Astrocyte (in vitro differentiated cells and primary cell): ENCODE measurements around the gene VASH2. TPM values are rescaled to one million over a fixed set of nuclear protein-coding genes. Genes with fewer than 3 reads are reported as not detected.

Experiments used
- DNase-seq: peaks from one replicate; pipeline ENCODE4 v3.0.0-alpha.2; 2010; ENCODE audit warnings: low read depth
- FAIRE-seq: peaks from 2 replicates; lab custom pipeline; 2011; peaks lifted over from hg19 to GRCh38; lab: Jason Lieb, UNC
- H2AFZ ChIP-seq: 2 replicates; pipeline ENCODE4 v1.6.0; 2012; ENCODE audit warnings: low read depth, low read length, inconsistent platforms
- H3K27ac ChIP-seq: 2 replicates; pipeline ENCODE4 v1.5.1; 2011; ENCODE audit warnings: low read depth, low read length, inconsistent platforms
- H3K27me3 ChIP-seq: 2 replicates; pipeline ENCODE4 v1.6.0; 2011; ENCODE audit warnings: low read length, inconsistent platforms; ENCODE audit not compliant: insufficient read depth
- H3K36me3 ChIP-seq: 2 replicates; pipeline ENCODE4 v1.5.1; 2011; ENCODE audit warnings: low read length, inconsistent platforms; ENCODE audit not compliant: insufficient read depth
- H3K4me1 ChIP-seq: 2 replicates; pipeline ENCODE4 v1.5.1; 2011; ENCODE audit warnings: low read length, inconsistent platforms; ENCODE audit not compliant: insufficient read depth
- H3K4me2 ChIP-seq: 2 replicates; pipeline ENCODE4 v1.6.0; 2012; ENCODE audit warnings: low read length, inconsistent platforms
- H3K4me3 ChIP-seq: 2 replicates; pipeline ENCODE4 v1.5.1; 2011; ENCODE audit warnings: low read depth, mild to moderate bottlenecking, low read length, inconsistent platforms; ENCODE audit not compliant: insufficient read depth
- H3K79me2 ChIP-seq: 2 replicates; pipeline ENCODE4 v1.6.0; 2012; ENCODE audit warnings: mild to moderate bottlenecking, low read length, inconsistent platforms; ENCODE audit not compliant: insufficient read depth
- H3K9ac ChIP-seq: 2 replicates; pipeline ENCODE4 v1.6.0; 2012; ENCODE audit warnings: mild to moderate bottlenecking, low read length, inconsistent platforms
- H3K9me3 ChIP-seq: 2 replicates; pipeline ENCODE4 v1.5.1; 2012; ENCODE audit warnings: low read depth, mild to moderate bottlenecking, low read length, inconsistent platforms; ENCODE audit not compliant: insufficient read depth
- H4K20me1 ChIP-seq: 2 replicates; pipeline ENCODE4 v1.6.0; 2012; ENCODE audit warnings: low read length, inconsistent platforms; ENCODE audit not compliant: insufficient read depth
- H3K27ac Mint-ChIP-seq: one replicate; pipeline ENCODE4 v1.8.0; 2021; ENCODE audit warnings: mild to moderate bottlenecking, mixed read lengths; ENCODE audit not compliant: unreplicated experiment
- H3K27me3 Mint-ChIP-seq: one replicate; pipeline ENCODE4 v1.8.0; 2021; ENCODE audit warnings: low read depth, mixed read lengths; ENCODE audit not compliant: unreplicated experiment
- H3K36me3 Mint-ChIP-seq: one replicate; pipeline ENCODE4 v1.8.0; 2021; ENCODE audit warnings: low read depth, mixed read lengths; ENCODE audit not compliant: unreplicated experiment
- H3K4me1 Mint-ChIP-seq: one replicate; pipeline ENCODE4 v1.8.0; 2021; ENCODE audit warnings: low read depth, mixed read lengths; ENCODE audit not compliant: unreplicated experiment
- H3K4me3 Mint-ChIP-seq: one replicate; pipeline ENCODE4 v1.8.0; 2021; ENCODE audit warnings: mild to moderate bottlenecking, moderate library complexity, mixed read lengths; ENCODE audit not compliant: unreplicated experiment
- H3K9me3 Mint-ChIP-seq: one replicate; pipeline ENCODE4 v1.8.0; 2021; ENCODE audit warnings: mild to moderate bottlenecking, mixed read lengths; ENCODE audit not compliant: unreplicated experiment
- CTCF ChIP-seq: IDR thresholded peaks from 2 replicates; pipeline ENCODE4 v1.5.1; 2011; ENCODE audit warnings: low read depth, mild to moderate bottlenecking, inconsistent platforms, low read length, moderate library complexity; ENCODE audit not compliant: insufficient read depth
- EZH2 ChIP-seq: IDR thresholded peaks from 2 replicates; pipeline ENCODE4 v1.6.1; 2012; ENCODE audit warnings: mild to moderate bottlenecking, low read length, inconsistent platforms; ENCODE audit not compliant: insufficient read depth
- total RNA-seq: library from RNA; stranded (reverse); gene quantifications from 2 replicates; pipeline ENCODE4 v1.2.1, GENCODE V29; 2021

Gene VASH2
- total RNA-seq, 1 donor from 2014 or later: 7.1 TPM

GRCh38 chr1:212960932-212961331 is 10.6 kb downstream of the VASH2 start:
- TF ChIP-seq EZH2 (no peak), CTCF (no peak)
- peaks cover 16% of the 10 kb centered on the region for H3K4me1 Mint-ChIP-seq
- H3K36me3 ChIP-seq: no peaks in the 10 kb centered on the region
- H3K4me2 ChIP-seq: no peak overlapping the region
- H3K79me2 ChIP-seq: no peaks in the 10 kb centered on the region
- H3K9ac ChIP-seq: no peak overlapping the region
- H3K36me3 Mint-ChIP-seq: peaks cover 24% of the 10 kb centered on the region
- H2AFZ ChIP-seq: no peak overlapping the region
- H3K9me3 Mint-ChIP-seq: peaks cover 4% of the 10 kb centered on the region
- no peaks in the 10 kb centered on the region for H4K20me1 ChIP-seq
- H3K4me3 ChIP-seq: no peak overlapping the region
- no peak overlapping the region for H3K27ac ChIP-seq
- H3K27me3 ChIP-seq: no peaks in the 10 kb centered on the region
- H3K9me3 ChIP-seq: no peaks in the 10 kb centered on the region
- H3K4me3 Mint-ChIP-seq: no peak overlapping the region
- H3K27ac Mint-ChIP-seq: no peak overlapping the region
- H3K4me1 ChIP-seq: peaks cover 12% of the 10 kb centered on the region
- H3K27me3 Mint-ChIP-seq: peaks cover 3% of the 10 kb centered on the region
- DNase-seq (no peak), FAIRE-seq (no peak)

GRCh38 chr1:212962509-212962908 is 12.2 kb downstream of the VASH2 start:
- H3K36me3 Mint-ChIP-seq: peaks cover 24% of the 10 kb centered on the region
- no peaks in the 10 kb centered on the region for H3K36me3 ChIP-seq

More at GRCh38 chr1:212962509-212962908, 12.2 kb downstream of the VASH2 start:
- Histone ChIP-seq H3K4me2 (no peak overlapping the region), H3K4me1 (peaks cover 12% of the 10 kb centered on the region), H3K9me3 (no peaks in the 10 kb centered on the region), H3K9ac (no peak overlapping the region), H3K27me3 (no peaks in the 10 kb centered on the region), H3K27ac (no peak overlapping the region), H4K20me1 (no peaks in the 10 kb centered on the region), H3K79me2 (no peaks in the 10 kb centered on the region), H3K4me3 (no peak overlapping the region), H2AFZ (no peak overlapping the region)
- TF ChIP-seq CTCF (no peak), EZH2 (no peak)
- FAIRE-seq (no peak), DNase-seq (no peak)
- peaks cover 17% of the 10 kb centered on the region for H3K4me1 Mint-ChIP-seq
- peaks cover 4% of the 10 kb centered on the region for H3K9me3 Mint-ChIP-seq
- H3K27me3 Mint-ChIP-seq: peaks cover 3% of the 10 kb centered on the region
- H3K4me3 Mint-ChIP-seq: no peak overlapping the region
- H3K27ac Mint-ChIP-seq: no peak overlapping the region
